Measurements from ENCODE around the gene LRRC55.

GRCh38 chr11:57235761-57236703, 54.3 kb downstream of the LRRC55 start:
- TF ChIP-seq, protein P1, sequence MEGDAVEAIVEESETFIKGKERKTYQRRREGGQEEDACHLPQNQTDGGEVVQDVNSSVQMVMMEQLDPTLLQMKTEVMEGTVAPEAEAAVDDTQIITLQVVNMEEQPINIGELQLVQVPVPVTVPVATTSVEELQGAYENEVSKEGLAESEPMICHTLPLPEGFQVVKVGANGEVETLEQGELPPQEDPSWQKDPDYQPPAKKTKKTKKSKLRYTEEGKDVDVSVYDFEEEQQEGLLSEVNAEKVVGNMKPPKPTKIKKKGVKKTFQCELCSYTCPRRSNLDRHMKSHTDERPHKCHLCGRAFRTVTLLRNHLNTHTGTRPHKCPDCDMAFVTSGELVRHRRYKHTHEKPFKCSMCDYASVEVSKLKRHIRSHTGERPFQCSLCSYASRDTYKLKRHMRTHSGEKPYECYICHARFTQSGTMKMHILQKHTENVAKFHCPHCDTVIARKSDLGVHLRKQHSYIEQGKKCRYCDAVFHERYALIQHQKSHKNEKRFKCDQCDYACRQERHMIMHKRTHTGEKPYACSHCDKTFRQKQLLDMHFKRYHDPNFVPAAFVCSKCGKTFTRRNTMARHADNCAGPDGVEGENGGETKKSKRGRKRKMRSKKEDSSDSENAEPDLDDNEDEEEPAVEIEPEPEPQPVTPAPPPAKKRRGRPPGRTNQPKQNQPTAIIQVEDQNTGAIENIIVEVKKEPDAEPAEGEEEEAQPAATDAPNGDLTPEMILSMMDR (IDR thresholded peaks at IDR 0.05 in 4 of 5, conservative IDR thresholded peaks at IDR 0.05 in 1 of 5), result no peak
- TF ChIP-seq POLR2A (IDR thresholded peaks at IDR 0.05), result no peak
